GDM1 (cell line): ENCODE data around the gene ST8SIA1.

Source experiments
- DNase-seq: peaks from one replicate; lab custom pipeline; 2025; lab: John Stamatoyannopoulos, UW

Gene ST8SIA1

GRCh38 chr12:22283508-22283907 is 51.0 kb downstream of the ST8SIA1 start:
- DNase-seq: no peak

DNA sequence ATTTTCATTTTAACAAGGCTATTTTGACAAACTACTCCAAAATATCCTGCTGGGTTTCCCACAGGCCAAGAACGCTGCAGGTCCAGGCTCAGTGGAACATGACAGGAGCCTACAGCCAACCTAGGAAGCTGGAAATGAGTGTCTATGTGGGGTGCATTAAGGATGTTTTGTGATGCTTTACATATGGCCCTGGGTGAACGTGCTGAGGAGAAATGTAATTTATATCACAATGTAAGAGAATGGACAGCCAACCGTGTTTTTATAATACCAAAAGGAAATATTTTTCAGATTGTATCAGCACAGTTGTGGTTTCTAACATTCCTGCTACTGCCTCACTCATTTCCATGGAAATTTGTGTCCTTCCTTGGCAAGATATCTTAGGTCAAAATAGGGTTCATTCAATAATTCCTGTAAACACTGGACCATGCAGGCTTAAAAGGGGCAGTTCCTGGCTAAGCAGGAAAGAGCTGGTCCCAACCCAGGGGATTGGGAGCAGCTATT is 51.5 kb downstream of the ST8SIA1 start:
- no peak for DNase-seq

GRCh38 chr12:22282283-22282682 is 52.2 kb downstream of the ST8SIA1 start:
- no peak for DNase-seq

DNA sequence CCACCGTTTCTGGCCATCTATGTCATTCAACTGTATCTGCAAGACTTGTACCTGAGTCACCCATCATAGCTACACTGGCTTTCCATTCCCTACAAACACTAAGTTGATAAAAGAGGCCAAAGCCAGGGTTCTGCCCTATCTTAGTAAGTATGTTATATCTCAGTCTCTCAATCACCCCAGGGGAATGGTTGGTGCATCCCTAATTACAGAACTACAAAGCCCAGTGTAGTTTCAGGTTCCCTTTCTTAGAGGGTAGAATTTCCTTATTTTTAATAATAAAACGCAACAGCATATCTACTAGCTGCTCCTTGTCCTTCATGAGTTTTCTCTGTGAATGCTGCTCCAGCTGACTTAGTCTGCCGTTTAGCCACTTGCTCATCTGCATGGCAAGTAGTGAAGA is 57.6 kb downstream of the ST8SIA1 start:
- DNase-seq: no peak

- DNase-seq: no peak
These were observed 58.2 kb downstream of the ST8SIA1 start for GRCh38 chr12:22276313-22276712.

DNA sequence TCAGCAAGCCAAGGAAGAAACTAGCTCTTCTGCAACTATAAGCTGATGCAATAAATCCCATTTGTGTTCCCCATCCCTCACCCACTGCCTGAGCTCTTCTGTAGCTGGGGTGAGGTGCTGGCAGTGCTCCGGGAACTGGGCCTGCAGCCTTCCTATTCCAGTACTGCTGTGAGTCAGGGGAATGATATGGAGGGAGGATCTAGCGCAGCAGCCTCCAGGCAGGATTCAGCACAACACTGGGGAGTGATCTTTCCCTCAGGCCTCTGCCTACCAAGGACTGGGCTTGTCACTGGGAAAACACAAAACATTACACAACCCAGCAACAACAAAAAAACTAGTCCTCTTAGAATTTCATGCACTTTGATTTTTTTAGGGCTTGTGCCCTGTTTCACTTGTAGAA is 58.7 kb downstream of the ST8SIA1 start:
- DNase-seq: no peak

- DNase-seq: no peak
These were observed 62.0 kb downstream of the ST8SIA1 start for GRCh38 chr12:22272335-22273151.

DNA sequence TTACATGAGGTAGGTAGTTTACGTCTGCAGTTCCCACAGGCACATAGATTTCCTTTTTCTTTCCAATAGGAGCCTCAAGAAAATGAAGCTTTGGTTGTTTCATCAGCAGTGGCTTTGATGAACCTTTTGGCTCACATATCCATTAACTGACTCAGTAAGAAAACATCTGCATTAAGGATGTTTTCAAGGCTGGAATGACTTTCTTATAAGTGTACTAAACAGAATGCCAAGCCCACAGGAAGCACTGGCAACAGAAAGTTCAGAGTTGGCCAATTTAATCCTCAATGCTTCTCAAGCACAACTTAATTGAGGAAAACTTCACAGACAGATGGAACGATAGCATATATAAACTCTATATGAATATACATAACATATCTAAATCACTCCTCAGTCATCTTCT is 63.5 kb downstream of the ST8SIA1 start:
- no peak for DNase-seq

DNA sequence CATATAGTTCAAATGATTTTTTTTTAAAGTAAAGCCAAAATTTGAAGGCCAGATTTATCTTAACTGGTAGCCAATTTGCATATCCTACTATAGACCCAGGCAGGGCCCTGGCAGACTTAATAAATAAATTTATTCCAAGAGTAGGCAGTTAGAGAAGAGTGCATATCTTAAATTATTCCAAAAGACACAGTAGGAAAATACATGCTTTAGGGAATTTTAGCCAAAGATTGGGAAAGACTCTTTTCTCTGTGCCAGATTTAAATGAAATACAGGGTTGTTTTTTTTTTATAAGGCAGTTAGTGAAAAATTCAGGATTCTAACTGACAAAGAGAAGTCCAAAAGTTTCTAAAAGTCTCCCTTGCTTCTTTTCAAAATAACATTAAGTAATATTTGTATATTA is 65.5 kb downstream of the ST8SIA1 start:
- DNase-seq: no peak

DNA sequence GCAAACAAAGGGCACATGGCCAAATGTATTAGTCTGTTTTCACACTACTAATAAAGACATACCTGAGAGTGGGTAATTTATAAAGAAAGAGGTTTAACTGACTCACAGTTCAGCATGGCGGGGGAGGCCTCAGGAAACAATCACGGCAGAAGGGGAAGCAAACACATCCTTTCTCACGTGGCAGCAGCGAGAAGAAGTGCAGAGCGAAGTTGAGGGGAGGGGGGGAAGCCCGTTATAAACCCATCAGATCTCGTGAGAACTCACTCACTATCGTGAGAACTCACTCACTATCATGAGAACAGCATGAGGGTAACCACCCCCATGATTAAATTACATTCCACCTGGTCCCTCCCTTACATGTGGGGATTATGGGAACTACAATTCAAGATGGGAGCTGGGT is 66.1 kb downstream of the ST8SIA1 start:
- DNase-seq: no peak

DNA sequence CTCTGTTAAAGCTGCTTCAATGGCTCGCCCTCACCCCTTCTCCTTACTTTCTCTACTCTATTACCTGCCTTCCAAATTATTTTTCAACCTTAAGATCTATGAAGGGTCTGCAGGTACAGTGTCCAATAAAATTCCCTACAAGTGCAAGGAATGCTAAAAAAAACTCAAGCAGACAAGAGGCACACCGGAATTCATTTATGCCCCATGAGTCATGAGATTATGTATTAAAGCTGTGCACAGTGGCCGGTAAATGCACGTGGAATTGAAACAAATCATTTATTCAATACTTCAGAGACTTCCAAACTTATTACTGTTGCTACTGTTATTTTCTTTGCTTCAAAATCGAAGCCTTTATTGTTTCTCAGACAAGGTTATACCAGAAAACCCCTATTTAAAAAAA is 68.4 kb downstream of the ST8SIA1 start:
- DNase-seq: no peak

GRCh38 chr12:22264380-22264779 is 70.1 kb downstream of the ST8SIA1 start:
- no peak for DNase-seq

DNA sequence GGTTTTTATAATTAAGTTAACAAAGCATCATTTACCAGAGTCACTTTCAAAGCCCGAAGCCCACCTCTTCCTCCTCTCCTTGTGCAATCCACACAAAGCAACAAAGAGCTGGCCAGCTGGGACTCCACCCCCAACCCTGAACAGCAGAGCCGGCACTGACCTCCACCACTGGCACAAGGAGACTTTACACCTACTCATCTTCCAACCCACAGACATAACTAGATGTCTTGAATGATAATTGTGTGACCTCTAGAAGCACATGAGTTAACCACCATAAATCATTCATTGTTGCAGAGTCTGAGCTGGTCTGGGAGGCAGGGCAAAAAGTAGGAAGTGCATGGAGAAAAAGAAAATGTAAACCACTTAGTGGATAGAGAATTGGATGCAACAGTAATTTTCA is 72.2 kb downstream of the ST8SIA1 start:
- DNase-seq: no peak

DNA sequence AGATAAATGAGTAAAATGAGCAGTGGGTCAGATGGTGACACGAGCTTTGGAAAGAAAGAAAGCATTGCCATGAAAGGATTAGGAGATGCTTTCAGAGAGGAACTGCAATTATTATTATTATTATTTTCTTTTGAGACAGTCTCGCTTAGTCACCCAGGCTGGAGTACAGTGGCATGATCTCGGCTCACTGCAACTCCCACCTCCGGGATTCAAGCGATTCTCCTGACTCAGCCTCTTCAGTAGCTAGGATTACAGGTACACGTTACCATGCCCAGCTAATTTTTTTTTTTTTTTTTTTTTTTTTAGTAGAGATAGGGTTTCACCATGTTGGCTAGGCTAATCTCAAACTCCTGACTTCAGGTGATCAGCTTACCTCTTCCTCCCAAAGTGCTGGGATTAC is 77.4 kb downstream of the ST8SIA1 start:
- no peak for DNase-seq

DNA sequence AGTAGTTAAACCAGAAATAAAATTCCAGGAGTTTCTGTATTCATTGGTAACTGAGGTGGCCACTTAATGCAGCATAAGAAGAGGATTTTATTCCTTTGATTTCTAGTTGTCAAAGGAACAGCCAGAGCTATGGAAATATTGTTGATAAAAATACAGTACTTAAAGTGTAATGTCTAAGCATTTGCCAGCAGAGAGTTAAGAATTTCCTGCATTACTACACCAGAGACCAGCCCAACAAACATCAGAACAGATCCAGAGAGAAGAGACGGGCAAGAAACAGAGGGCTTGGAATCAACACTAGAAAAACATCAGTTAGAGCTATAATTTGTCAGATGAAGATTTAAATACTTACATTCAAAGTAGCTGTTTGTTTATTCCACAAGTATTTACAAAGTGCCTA is 77.9 kb downstream of the ST8SIA1 start:
- DNase-seq: no peak

DNA sequence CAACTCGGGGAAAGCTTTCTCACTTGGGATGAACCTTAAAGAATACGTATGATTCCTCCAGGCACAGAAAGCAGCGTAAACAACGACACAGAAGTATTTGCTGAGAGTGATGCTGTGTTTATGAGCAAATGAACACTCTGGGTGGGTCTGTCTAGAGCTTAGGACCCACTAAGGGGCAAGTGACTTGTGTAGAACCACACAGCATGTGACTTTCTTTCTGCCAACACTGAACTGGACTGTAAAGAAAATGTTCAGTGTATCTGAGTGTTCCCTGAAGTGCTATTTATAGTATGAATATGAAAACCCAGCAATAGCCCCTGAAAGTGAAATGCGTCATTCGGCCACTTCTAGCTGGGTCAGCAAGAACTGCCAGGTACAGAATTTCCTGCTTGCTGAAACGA is 78.5 kb downstream of the ST8SIA1 start:
- no peak for DNase-seq

DNA sequence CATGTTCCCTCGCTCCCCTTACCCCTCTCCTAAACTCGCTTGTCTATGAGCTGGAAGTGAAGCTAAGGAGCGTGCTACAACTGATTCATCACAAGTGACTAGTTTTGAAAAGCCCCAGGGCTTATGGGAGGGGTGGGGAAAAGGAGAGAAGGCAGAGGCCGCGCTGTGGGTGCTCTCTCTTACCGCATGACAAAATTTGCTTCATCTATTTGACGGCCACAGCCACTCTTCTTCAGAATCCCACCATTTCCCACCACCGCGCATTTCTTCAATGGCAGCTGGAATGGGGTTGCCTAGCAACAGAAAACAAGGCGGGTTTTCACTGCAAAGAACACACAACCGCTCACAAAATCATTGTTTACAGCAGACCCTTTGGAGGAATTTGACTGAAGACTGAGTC is 79.4 kb downstream of the ST8SIA1 start:
- no peak for DNase-seq

GRCh38 chr12:22254478-22254877 is 80.0 kb downstream of the ST8SIA1 start:
- DNase-seq: no peak

DNA sequence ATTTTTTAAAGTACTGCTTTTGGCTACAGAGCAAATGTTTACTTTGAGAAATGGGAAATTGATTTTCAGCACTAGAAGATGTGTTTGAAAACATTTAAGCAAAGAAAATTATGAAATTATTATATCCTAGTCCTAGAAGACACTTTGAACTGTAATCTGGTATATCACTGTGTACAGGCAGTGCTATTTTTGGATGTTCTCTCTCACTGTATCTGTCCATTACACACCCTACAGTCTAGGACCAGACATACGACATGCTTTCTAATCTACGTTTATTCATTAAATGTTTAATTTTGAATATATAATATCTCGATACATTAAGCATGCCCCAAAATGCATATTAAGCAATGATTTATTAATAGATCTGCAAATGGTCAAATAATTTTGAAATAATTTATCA is 82.5 kb downstream of the ST8SIA1 start:
- no peak for DNase-seq

GRCh38 chr12:22250762-22251161 is 83.7 kb downstream of the ST8SIA1 start:
- DNase-seq: no peak

GRCh38 chr12:22248571-22249115 is 85.9 kb downstream of the ST8SIA1 start:
- DNase-seq: no peak

GRCh38 chr12:22248121-22248520 is 86.4 kb downstream of the ST8SIA1 start:
- no peak for DNase-seq

GRCh38 chr12:22246217-22246846 is 88.2 kb downstream of the ST8SIA1 start:
- no peak for DNase-seq
